IMR-90 (cell line): ENCODE measurements around the gene CAMTA1. TPM values are rescaled to one million over a fixed set of nuclear protein-coding genes. Genes with fewer than 3 reads are reported as not detected.

Source experiments
- ATAC-seq: fragments of 200-7000 bp; cut with Tn5 transposase; 2 replicates; pipeline ENCODE4 v1.9.1; 2020; ENCODE audit warnings: low read depth, mild to moderate bottlenecking, moderate library complexity
- BruUV-seq: library from RNA; stranded (reverse); fragments of 400-500 nt; replicated peaks from 2 replicates; lab custom pipeline; 2021; lab: Mats Ljungman, UMichigan
- CTCF ChIA-PET: fragments of 300-600 bp; formaldehyde crosslinking; extraction: SDS; loops from one replicate; lab custom pipeline; 2021; ENCODE audit warnings: antibody characterized with exemption; lab: Yijun Ruan, JAX
- POLR2A ChIA-PET: fragments of 300-600 bp; sonication (Branson Sonifier 250); formaldehyde crosslinking; loops from one replicate; lab custom pipeline; 2022; ENCODE audit warnings: antibody characterized with exemption; ENCODE audit not compliant: unreplicated experiment; lab: Charles Lee
- DNase-seq: peaks from one replicate; pipeline ENCODE4 v3.0.0; 2013
- H2AFZ ChIP-seq: replicated peaks from 2 replicates; pipeline ENCODE3; 2013; ENCODE audit warnings: low read length, mild to moderate bottlenecking; ENCODE audit not compliant: poor library complexity
- H2AK5ac ChIP-seq: 2 replicates; pipeline ENCODE4 v1.6.1; 2013; ENCODE audit warnings: low read depth, low read length, inconsistent platforms
- H2AK9ac ChIP-seq: replicated peaks from 2 replicates; pipeline ENCODE3; 2013; ENCODE audit warnings: mild to moderate bottlenecking, low read depth, low read length, moderate library complexity; ENCODE audit not compliant: poor library complexity
- H2BK120ac ChIP-seq: 2 replicates; pipeline ENCODE4 v1.6.1; 2013; ENCODE audit warnings: low read depth, low read length, inconsistent platforms
- H2BK15ac ChIP-seq: 3 replicates; pipeline ENCODE4 v1.6.1; 2013; ENCODE audit warnings: low read depth, low read length, inconsistent platforms
- H2BK20ac ChIP-seq: 2 replicates; pipeline ENCODE4 v1.6.1; 2013; ENCODE audit warnings: low read depth, mild to moderate bottlenecking, inconsistent platforms, low read length, moderate library complexity
- H2BK5ac ChIP-seq: 2 replicates; pipeline ENCODE4 v1.6.1; 2013; ENCODE audit warnings: mild to moderate bottlenecking, low read depth, low read length, inconsistent platforms; ENCODE audit not compliant: poor library complexity, severe bottlenecking
- H3K14ac ChIP-seq: replicated peaks from 2 replicates; pipeline ENCODE4 v1.6.1; 2013; ENCODE audit warnings: low read depth, low read length, inconsistent platforms
- H3K18ac ChIP-seq: 2 replicates; pipeline ENCODE4 v1.6.1; 2013; ENCODE audit warnings: low read depth, low read length, control low read depth
- H3K23ac ChIP-seq: 2 replicates; pipeline ENCODE4 v1.6.1; 2013; ENCODE audit warnings: low read depth, low read length, inconsistent platforms
- H3K27ac ChIP-seq: 2 replicates; pipeline ENCODE4 v1.5.1; 2013; ENCODE audit warnings: mild to moderate bottlenecking, control low read depth, low read length; ENCODE audit not compliant: insufficient read depth
- H3K27me3 ChIP-seq: 2 replicates; pipeline ENCODE4 v1.6.1; 2013; ENCODE audit warnings: low read length; ENCODE audit not compliant: control insufficient read depth, insufficient read depth
- H3K36me3 ChIP-seq: 2 replicates; pipeline ENCODE4 v1.6.1; 2013; ENCODE audit warnings: low read length, mixed read lengths; ENCODE audit not compliant: control insufficient read depth, insufficient read depth
- H3K4ac ChIP-seq: 2 replicates; pipeline ENCODE4 v1.6.1; 2013; ENCODE audit warnings: low read depth, low read length, inconsistent platforms
- H3K4me1 ChIP-seq: 2 replicates; pipeline ENCODE4 v1.6.1; 2013; ENCODE audit warnings: low read length, mixed read lengths; ENCODE audit not compliant: control insufficient read depth, insufficient read depth
- H3K4me2 ChIP-seq: 2 replicates; pipeline ENCODE4 v1.6.1; 2013; ENCODE audit warnings: low read depth, mild to moderate bottlenecking, control low read depth, low read length, moderate library complexity
- H3K4me3 ChIP-seq: 2 replicates; pipeline ENCODE4 v1.5.1; 2013; ENCODE audit warnings: low read depth, mild to moderate bottlenecking, control low read depth, low read length, moderate library complexity; ENCODE audit not compliant: insufficient read depth
- H3K56ac ChIP-seq: 2 replicates; pipeline ENCODE4 v1.6.1; 2013; ENCODE audit warnings: low read length, inconsistent platforms; ENCODE audit not compliant: insufficient read depth; ENCODE audit errors: extremely low read depth
- H3K79me1 ChIP-seq, 2 experiments: 2 replicates each; pipeline ENCODE4 v1.6.1; 2013; ENCODE audit warnings: low read length in 2 of 2, inconsistent platforms in 1 of 2, low read depth in 1 of 2
- H3K9ac ChIP-seq: 2 replicates; pipeline ENCODE4 v1.6.1; 2013; ENCODE audit warnings: low read depth, low read length, control low read depth
- H3K9me1 ChIP-seq: 2 replicates; pipeline ENCODE4 v1.6.1; 2013; ENCODE audit warnings: low read length, inconsistent platforms; ENCODE audit not compliant: insufficient read depth
- H3K9me3 ChIP-seq: 2 replicates; pipeline ENCODE4 v1.6.1; 2013; ENCODE audit warnings: low read length; ENCODE audit not compliant: control insufficient read depth, insufficient read depth
- H4K20me1 ChIP-seq: 2 replicates; pipeline ENCODE4 v1.6.1; 2013; ENCODE audit warnings: low read length, inconsistent platforms; ENCODE audit not compliant: insufficient read depth
- H4K5ac ChIP-seq: 2 replicates; pipeline ENCODE4 v1.6.1; 2013; ENCODE audit warnings: mild to moderate bottlenecking, low read depth, low read length, control low read depth
- H4K8ac ChIP-seq, 2 experiments: 2 replicates each; pipeline ENCODE4 v1.6.1; 2013; ENCODE audit warnings: low read depth in 2 of 2, low read length in 2 of 2, control low read depth in 1 of 2, inconsistent platforms in 1 of 2
- H4K91ac ChIP-seq: 2 replicates; pipeline ENCODE4 v1.6.1; 2013; ENCODE audit warnings: low read depth, low read length, inconsistent platforms; ENCODE audit not compliant: insufficient read depth
- BHLHE40 ChIP-seq: fragments of 150-350 bp; IDR thresholded peaks from 2 replicates; pipeline ENCODE4 v1.6.1; 2016; ENCODE audit warnings: mild to moderate bottlenecking, low read depth, low read length
- CHD1 ChIP-seq: IDR thresholded peaks from 2 replicates; pipeline ENCODE4 v1.6.1; 2012; ENCODE audit warnings: low read depth, low read length, improper control_type of control experiment
- CTCF ChIP-seq: conservative IDR thresholded peaks from 2 replicates; pipeline ENCODE4 v1.5.1; 2012; ENCODE audit warnings: mild to moderate bottlenecking, low read depth, low read length, improper control_type of control experiment
- ELK1 ChIP-seq: fragments of 150-350 bp; IDR thresholded peaks from 2 replicates; pipeline ENCODE4 v1.6.1; 2016; ENCODE audit warnings: low read depth, mild to moderate bottlenecking, low read length, moderate library complexity, borderline replicate concordance
- FOS ChIP-seq: fragments of 150-350 bp; IDR thresholded peaks from 2 replicates; pipeline ENCODE4 v1.6.1; 2016; ENCODE audit warnings: low read depth, low read length
- MAFK ChIP-seq: IDR thresholded peaks from 2 replicates; pipeline ENCODE4 v1.6.1; 2012; ENCODE audit warnings: low read depth, low read length, improper control_type of control experiment
- MAZ ChIP-seq: IDR thresholded peaks from 2 replicates; pipeline ENCODE4 v1.6.1; 2012; ENCODE audit warnings: low read depth, mild to moderate bottlenecking, low read length, improper control_type of control experiment, moderate library complexity, borderline replicate concordance
- MXI1 ChIP-seq: IDR thresholded peaks from 2 replicates; pipeline ENCODE4 v1.6.1; 2012; ENCODE audit warnings: low read depth, mild to moderate bottlenecking, low read length, moderate library complexity, borderline replicate concordance
- NFE2L2 ChIP-seq: fragments of 150-350 bp; IDR thresholded peaks from 2 replicates; pipeline ENCODE4 v1.6.1; 2016; ENCODE audit warnings: low read depth, mild to moderate bottlenecking, low read length
- POLR2A ChIP-seq: IDR thresholded peaks from 2 replicates; pipeline ENCODE4 v1.6.1; 2012; ENCODE audit warnings: mild to moderate bottlenecking, low read depth, low read length
- RAD21 ChIP-seq: IDR thresholded peaks from 2 replicates; pipeline ENCODE4 v1.6.1; 2012; ENCODE audit warnings: low read length, improper control_type of control experiment
- RCOR1 ChIP-seq: IDR thresholded peaks from 2 replicates; pipeline ENCODE4 v1.6.1; 2012; ENCODE audit warnings: mild to moderate bottlenecking, low read length, improper control_type of control experiment; ENCODE audit not compliant: insufficient replicate concordance
- RFX5 ChIP-seq: IDR thresholded peaks from 2 replicates; pipeline ENCODE4 v1.8.0; 2012; ENCODE audit warnings: low read depth, mild to moderate bottlenecking, low read length, moderate library complexity
- SMC3 ChIP-seq: fragments of 150-350 bp; IDR thresholded peaks from 2 replicates; pipeline ENCODE4 v1.6.1; 2016; ENCODE audit warnings: low read depth, mild to moderate bottlenecking, antibody characterized with exemption, low read length, moderate library complexity
- USF2 ChIP-seq: fragments of 150-350 bp; IDR thresholded peaks from 2 replicates; pipeline ENCODE4 v1.6.1; 2017; ENCODE audit warnings: mild to moderate bottlenecking, antibody characterized with exemption, low read length, low read depth
- WGBS, 2 experiments: methylation state at CpG; one replicate each; pipeline versions ENCODE4 v1.1.5 to v1.1.7; 2013; ENCODE audit warnings: missing lambda C conversion rate in 2 of 2; ENCODE audit not compliant: insufficient read length in 1 of 2; ENCODE audit errors: extremely low coverage in 2 of 2; 5-methylcytosine and 5-hydroxymethylcytosine counted together
- dilution Hi-C: fragments of 300-500 bp; cut with HindIII; formaldehyde crosslinking; loops from one replicate; pipeline ENCODE4 v1.14.3; 2018; ENCODE audit warnings: low sequenced_read_pairs; ENCODE audit not compliant: unreplicated experiment
- in situ Hi-C: fragments of 300-500 bp; cut with MboI; formaldehyde crosslinking; loops from 3 replicates; pipeline ENCODE4 v1.14.3; 2019; ENCODE audit warnings: low sequenced_read_pairs, inconsistent platforms, mixed read lengths
- intact Hi-C: fragments of 100-400 bp; cut with micrococcal nuclease; formaldehyde crosslinking; loops from 2 replicates; pipeline ENCODE4 v1.10.0; 2022
- polyA plus RNA-seq, 3 experiments: library from polyadenylated mRNA; depleted of rRNA; stranded (reverse); fragments of >200 nt; gene quantifications; 2 replicates each; pipeline ENCODE4 v1.2.3, GENCODE V29; 2012; ENCODE audit warnings: low replicate concordance in 1 of 3
- total RNA-seq: library from RNA; depleted of rRNA; stranded (reverse); fragments of >200 nt; gene quantifications from 2 replicates; pipeline ENCODE4 v1.2.3, GENCODE V29; 2012

Gene CAMTA1
- total and polyA plus RNA-seq, 2 of the 4 experiments (the other 2 are of a cell fraction), result 35.5 to 74.3 TPM

GRCh38 chr1:7781501-7781900, 996.2 kb downstream of the CAMTA1 start:
- TF ChIP-seq NFE2L2 (no peak), FOS (no peak), CHD1 (no peak), MAZ (no peak), ELK1 (no peak), BHLHE40 (no peak), POLR2A (no peak), MAFK (no peak), RCOR1 (no peak), SMC3 (no peak), MXI1 (no peak), USF2 (no peak), RFX5 (no peak), RAD21 (no peak), CTCF (no peak)
- Histone ChIP-seq H3K4ac (no peak overlapping the region), H4K20me1 (no peaks in the 10 kb centered on the region), H3K23ac (no peak overlapping the region), H3K18ac (no peak overlapping the region), H3K4me3 (no peak overlapping the region), H3K9me3 (no peaks in the 10 kb centered on the region), H3K56ac (no peak overlapping the region), H3K27ac (no peak overlapping the region), H3K27me3 (no peaks in the 10 kb centered on the region), H2AK9ac (no peak overlapping the region), H3K36me3 (peaks cover 23% of the 10 kb centered on the region), H2BK20ac (no peak overlapping the region), H2BK120ac (no peak overlapping the region), H4K8ac (no peak overlapping the region), H2AK5ac (no peak overlapping the region), H4K5ac (no peak overlapping the region), H4K91ac (no peak overlapping the region), H2BK5ac (no peak overlapping the region), H3K4me2 (no peak overlapping the region), H2AFZ (no peak overlapping the region), H2BK15ac (no peak overlapping the region), H3K9ac (no peak overlapping the region), H3K9me1 (no peaks in the 10 kb centered on the region), H3K4me1 (peaks cover 7% of the 10 kb centered on the region; the same call in 1 of the 2 replicates), H3K14ac (no peak overlapping the region), H3K79me1 (peaks cover 17 to 23% of the 10 kb centered on the region in 2 experiments; a peak in 3 of 4 replicates)
- POLR2A ChIA-PET, result no interaction called here
- BruUV-seq, result no TSS peak
- CTCF ChIA-PET, result no interaction called here
- dilution Hi-C loops, result no loop called here
- in situ Hi-C loops, result no loop called here
- intact Hi-C loops, result loop anchor here (5.0 kb wide), 1 partner anchor 121 kb away; no protein-coding TSS in a partner anchor
- ATAC-seq (no peak), DNase-seq (no peak)
- whole genome bisulfite sequencing, 2 experiments, result no CpG with 5 or more reads among the region's 7 CpGs
